HCT116 (cell line): Measurements from ENCODE around the gene TMEM132C. TPM values are rescaled to one million over a fixed set of nuclear protein-coding genes. Genes with fewer than 3 reads are reported as not detected.

ENCODE experiments used
- ATAC-seq: fragments of 200-7000 bp; cut with Tn5 transposase; 2 replicates; pipeline ENCODE4 v1.9.1; 2020; ENCODE audit warnings: mild to moderate bottlenecking, moderate library complexity
- BruUV-seq: library from RNA; stranded (reverse); fragments of 400-500 nt; replicated peaks from 2 replicates; lab custom pipeline; 2021; lab: Mats Ljungman, UMichigan
- CTCF ChIA-PET: fragments of 300-600 bp; sonication (Branson Sonifier 250); formaldehyde crosslinking; loops from one replicate; lab custom pipeline; 2021; ENCODE audit warnings: antibody characterized with exemption; lab: Charles Lee
- POLR2A ChIA-PET: fragments of 300-600, 350-600 bp; sonication (Branson Sonifier 250); formaldehyde crosslinking; loops from one replicate; lab custom pipeline; 2021; ENCODE audit warnings: antibody characterized with exemption; lab: Charles Lee
- RAD21 ChIA-PET, 2 experiments: fragments of 300-600 bp; sonication (Branson Sonifier 250); formaldehyde crosslinking; loops; one replicate each; lab custom pipeline; 2023; ENCODE audit warnings: low total read pairs in 2 of 2; ENCODE audit not compliant: uncharacterized antibody in 2 of 2, unreplicated experiment in 2 of 2, low non-redundant PET in 1 of 2; lab: Charles Lee
- DNase-seq: peaks from one replicate; pipeline ENCODE4 v3.0.0-alpha.2; 2010; ENCODE audit warnings: low read depth, low spot score
- H2AFZ ChIP-seq: fragments of 200-600 bp; shearing (Covaris generic), sonication (generic); 2 replicates; pipeline ENCODE4 v1.6.1; 2017; ENCODE audit warnings: low read depth, mixed run types, mixed read lengths, antibody characterized with exemption, low read length; ENCODE audit not compliant: poor library complexity, severe bottlenecking
- H3K27ac ChIP-seq: 2 replicates; pipeline ENCODE4 v1.5.1; 2012; ENCODE audit warnings: low read depth, low read length
- H3K27me3 ChIP-seq: fragments of 200-600 bp; sonication (generic); 2 replicates; pipeline ENCODE4 v1.6.1; 2016; ENCODE audit warnings: mixed run types, low read length, mixed read lengths; ENCODE audit not compliant: insufficient read depth
- H3K36me3 ChIP-seq, 2 experiments: fragments of 200-500 bp in 1 of 2; fragments of 200-600 bp in 1 of 2; sonication (Bioruptor generic) in 1 of 2; sonication (generic) in 1 of 2; 2 replicates each; pipeline versions ENCODE4 v1.5.1 to v1.6.1; 2014 to 2016; ENCODE audit warnings: low read length in 2 of 2, inconsistent platforms in 1 of 2, mixed read lengths in 1 of 2, mixed run types in 1 of 2; ENCODE audit not compliant: insufficient read depth in 2 of 2, control insufficient read depth in 1 of 2
- H3K4me1 ChIP-seq, 2 experiments: fragments of 200-600 bp in 1 of 2; sonication (generic) in 1 of 2; 2 replicates each; pipeline versions ENCODE4 v1.5.1 to v1.6.1; 2012 to 2017; ENCODE audit warnings: low read length in 2 of 2, inconsistent platforms in 1 of 2, mild to moderate bottlenecking in 1 of 2, mixed read lengths in 1 of 2, mixed run types in 1 of 2, moderate library complexity in 1 of 2; ENCODE audit not compliant: insufficient read depth in 2 of 2, control insufficient read depth in 1 of 2
- H3K4me2 ChIP-seq: fragments of 200-600 bp; sonication (generic); 2 replicates; pipeline ENCODE4 v1.6.1; 2017; ENCODE audit warnings: mixed run types, low read length, mixed read lengths
- H3K4me3 ChIP-seq, 2 experiments: fragments of 200-600 bp in 1 of 2; sonication (generic) in 1 of 2; replicated peaks in 1 of 2; 2 replicates each; pipeline ENCODE4 v1.5.1; 2011 to 2016; ENCODE audit warnings: low read length in 2 of 2, control low read depth in 1 of 2, low read depth in 1 of 2, mild to moderate bottlenecking in 1 of 2, mixed read lengths in 1 of 2, mixed run types in 1 of 2
- H3K79me2 ChIP-seq: fragments of 200-600 bp; sonication (generic); 2 replicates; pipeline ENCODE4 v1.6.1; 2017; ENCODE audit warnings: mild to moderate bottlenecking, mixed run types, low read length, moderate library complexity, mixed read lengths; ENCODE audit not compliant: insufficient read depth
- H3K9ac ChIP-seq: fragments of 200-600 bp; sonication (generic); 2 replicates; pipeline ENCODE4 v1.6.1; 2016; ENCODE audit warnings: low read length, mixed read lengths
- H3K9me2 ChIP-seq: fragments of 200-600 bp; sonication (generic), shearing (Covaris generic); 2 replicates; pipeline ENCODE4 v1.6.1; 2017; ENCODE audit warnings: mixed run types, mild to moderate bottlenecking, moderate library complexity; ENCODE audit not compliant: insufficient read depth
- H3K9me3 ChIP-seq, 2 experiments: fragments of 200-500 bp in 1 of 2; fragments of 200-600 bp in 1 of 2; sonication (Bioruptor generic) in 1 of 2; sonication (generic) in 1 of 2; 2 replicates each; pipeline ENCODE4 v1.6.1; 2014 to 2017; ENCODE audit warnings: low read length in 2 of 2, mixed read lengths in 2 of 2, inconsistent platforms in 1 of 2, low read depth in 1 of 2, mild to moderate bottlenecking in 1 of 2, mixed run types in 1 of 2, moderate library complexity in 1 of 2; ENCODE audit not compliant: control insufficient read depth in 1 of 2, insufficient read depth in 1 of 2
- H4K20me1 ChIP-seq: fragments of 200-600 bp; sonication (generic), shearing (Covaris generic); 2 replicates; pipeline ENCODE4 v1.6.1; 2017; ENCODE audit warnings: mixed run types, mild to moderate bottlenecking, moderate library complexity; ENCODE audit not compliant: insufficient read depth
- ATF3 ChIP-seq: IDR thresholded peaks from 2 replicates; pipeline ENCODE4 v1.6.1; 2012
- ELF1 ChIP-seq: IDR thresholded peaks from 2 replicates; pipeline ENCODE4 v1.6.1; 2012; ENCODE audit warnings: low read depth, borderline replicate concordance
- EZH2 ChIP-seq: fragments of 200-600 bp; sonication (generic); IDR thresholded peaks from 2 replicates; pipeline ENCODE4 v1.6.1; 2017; ENCODE audit warnings: antibody characterized with exemption, mixed run types
- MAX ChIP-seq: IDR thresholded peaks from 2 replicates; pipeline ENCODE4 v1.6.1; 2012
- POLR2A ChIP-seq: IDR thresholded peaks from 2 replicates; pipeline ENCODE4 v1.7.0; 2011; ENCODE audit warnings: borderline replicate concordance; ENCODE audit not compliant: insufficient read depth, insufficient read length; ENCODE audit errors: extremely low read depth
- REST ChIP-seq: IDR thresholded peaks from 2 replicates; pipeline ENCODE4 v1.6.1; 2012; ENCODE audit warnings: low read depth
- SIN3A ChIP-seq: IDR thresholded peaks from 2 replicates; pipeline ENCODE4 v1.6.1; 2012; ENCODE audit warnings: low read depth
- SP1 ChIP-seq: IDR thresholded peaks from 2 replicates; pipeline ENCODE4 v1.6.1; 2012; ENCODE audit warnings: low read depth
- YY1 ChIP-seq: IDR thresholded peaks from 2 replicates; pipeline ENCODE4 v1.6.1; 2011; ENCODE audit warnings: low read length, low read depth, moderate library complexity, mild to moderate bottlenecking; ENCODE audit not compliant: insufficient replicate concordance; ENCODE audit errors: extremely low read depth
- ZFX ChIP-seq: fragments of 450-650 bp; IDR thresholded peaks from 2 replicates; pipeline ENCODE4 v1.6.1; 2017
- ZNF274 ChIP-seq: fragments of 200-500 bp; sonication (Bioruptor generic); IDR thresholded peaks from 2 replicates; pipeline ENCODE4 v1.6.1; 2014; ENCODE audit warnings: mild to moderate bottlenecking, low read depth, low read length, inconsistent platforms
- intact Hi-C: fragments of 100-400 bp; cut with micrococcal nuclease; formaldehyde crosslinking; loops from 2 replicates; pipeline ENCODE4 v1.10.0; 2022
- total RNA-seq: library from RNA; stranded (reverse); gene quantifications from one replicate; pipeline ENCODE4 v1.2.1, GENCODE V29; 2021; ENCODE audit not compliant: unreplicated experiment

Gene TMEM132C
- total RNA-seq, 1 experiment from 2014 or later, result not detected

GRCh38 chr12:128702371-128702770 is 435.4 kb downstream of the TMEM132C start:
- Histone ChIP-seq H3K27ac (no peak overlapping the region), H3K4me3 (no peak overlapping the region), H4K20me1 (no peaks in the 10 kb centered on the region), H3K9me2 (no peaks in the 10 kb centered on the region), H3K9ac (no peak overlapping the region), H3K79me2 (no peaks in the 10 kb centered on the region), H3K4me2 (no peak overlapping the region), H2AFZ (no peak overlapping the region), H3K36me3 (no peaks in the 10 kb centered on the region), H3K27me3 (no peaks in the 10 kb centered on the region), H3K9me3 (peaks cover 0 to 4% of the 10 kb centered on the region in 2 experiments; a peak in 1 of 4 replicates), H3K4me1 (no peaks in the 10 kb centered on the region)
- no peak for TF ChIP-seq ATF3
- TF ChIP-seq MAX, result no peak
- TF ChIP-seq POLR2A, result no peak
- no peak for TF ChIP-seq ZNF274
- no peak for TF ChIP-seq YY1
- TF ChIP-seq REST, result no peak
- no peak for TF ChIP-seq EZH2
- no peak for TF ChIP-seq SIN3A
- no peak for TF ChIP-seq ELF1
- no peak for TF ChIP-seq SP1
- no peak for TF ChIP-seq ZFX
- no TSS peak for BruUV-seq
- intact Hi-C loops, result no loop called here
- ATAC-seq (no peak), DNase-seq (no peak)
- ChIA-PET POLR2A (no interaction called here), CTCF (no interaction called here), RAD21 (no interaction called here)
